ENCODE results near the gene DKK3.

DNA sequence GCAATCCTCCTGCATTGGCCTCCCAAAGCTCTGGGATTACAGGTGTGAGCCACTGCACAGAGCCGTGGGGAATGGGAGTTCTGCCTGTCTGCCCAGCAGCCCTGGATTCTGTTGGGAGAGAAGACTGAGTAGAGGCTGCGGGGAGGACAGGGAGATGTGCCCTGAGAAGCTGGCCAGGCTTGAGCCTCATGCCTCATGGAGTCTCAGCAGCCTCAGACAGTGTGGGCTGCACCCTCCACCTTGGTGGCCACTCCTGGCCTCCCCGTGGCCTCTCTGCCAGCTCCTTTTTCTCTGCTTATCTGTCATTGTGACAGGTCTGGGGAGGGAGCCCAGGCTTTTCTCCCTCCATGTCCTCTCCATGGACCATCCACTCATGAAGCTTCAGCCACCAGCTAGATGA lies 43.2 kb downstream of the DKK3 start:
- no peak for TF ChIP-seq POLR2AphosphoS5 (IDR thresholded peaks at IDR 0.05; ENCODE audit: low read depth)
- TF ChIP-seq EZH2 (IDR thresholded peaks at IDR 0.05; ENCODE audit: low read depth, unreplicated experiment) = no peak
- TF ChIP-seq, protein P1, sequence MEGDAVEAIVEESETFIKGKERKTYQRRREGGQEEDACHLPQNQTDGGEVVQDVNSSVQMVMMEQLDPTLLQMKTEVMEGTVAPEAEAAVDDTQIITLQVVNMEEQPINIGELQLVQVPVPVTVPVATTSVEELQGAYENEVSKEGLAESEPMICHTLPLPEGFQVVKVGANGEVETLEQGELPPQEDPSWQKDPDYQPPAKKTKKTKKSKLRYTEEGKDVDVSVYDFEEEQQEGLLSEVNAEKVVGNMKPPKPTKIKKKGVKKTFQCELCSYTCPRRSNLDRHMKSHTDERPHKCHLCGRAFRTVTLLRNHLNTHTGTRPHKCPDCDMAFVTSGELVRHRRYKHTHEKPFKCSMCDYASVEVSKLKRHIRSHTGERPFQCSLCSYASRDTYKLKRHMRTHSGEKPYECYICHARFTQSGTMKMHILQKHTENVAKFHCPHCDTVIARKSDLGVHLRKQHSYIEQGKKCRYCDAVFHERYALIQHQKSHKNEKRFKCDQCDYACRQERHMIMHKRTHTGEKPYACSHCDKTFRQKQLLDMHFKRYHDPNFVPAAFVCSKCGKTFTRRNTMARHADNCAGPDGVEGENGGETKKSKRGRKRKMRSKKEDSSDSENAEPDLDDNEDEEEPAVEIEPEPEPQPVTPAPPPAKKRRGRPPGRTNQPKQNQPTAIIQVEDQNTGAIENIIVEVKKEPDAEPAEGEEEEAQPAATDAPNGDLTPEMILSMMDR (conservative IDR thresholded peaks at IDR 0.05; ENCODE audit: low read depth in 2 of 2) = no peak
- no peak for TF ChIP-seq CREB1 (CRISPR knock-in tag; IDR thresholded peaks at IDR 0.05; ENCODE audit: low read depth)
- TF ChIP-seq EZH2phosphoT487 (IDR thresholded peaks at IDR 0.05; ENCODE audit: unreplicated experiment) = no peak
- TF ChIP-seq STAT1 (IDR thresholded peaks at IDR 0.05; ENCODE audit: unreplicated experiment) = no peak
